ENCODE measurements around the gene ZNF384. TPM values are rescaled to one million over a fixed set of nuclear protein-coding genes. Genes with fewer than 3 reads are reported as not detected.
"Not testable (repeated sequence)": the region's sequence is repeated elsewhere in the genome, so short reads cannot be mapped to it uniquely, and the experiment has no call there.

Gene ZNF384
- total RNA-seq, 1 experiment from 2014 or later: 68.5 TPM

DNA sequence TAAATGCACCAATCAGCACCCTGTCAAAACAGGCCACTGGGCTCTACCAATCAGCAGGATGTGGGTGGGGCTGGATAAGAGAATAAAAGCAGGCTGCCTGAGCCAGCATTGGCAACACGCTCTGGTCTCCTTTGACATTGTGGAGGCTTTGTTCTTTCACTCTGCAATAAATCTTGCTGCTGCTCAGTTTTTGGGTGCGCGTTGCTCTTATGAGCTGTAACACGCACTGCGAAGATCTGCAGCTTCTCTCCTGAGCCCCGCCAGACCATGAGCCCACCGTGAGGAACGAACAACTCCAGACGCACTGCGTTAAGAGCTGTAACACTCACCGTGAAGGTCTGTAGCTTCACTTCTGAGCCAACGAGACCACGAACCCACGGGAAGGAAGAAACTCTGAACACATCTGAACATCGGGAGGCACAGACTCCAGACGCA is 19.8 kb upstream of the ZNF384 start:
- peaks cover 19% of the 10 kb centered on the region for H3K27me3 Mint-ChIP-seq (ENCODE audit: unreplicated experiment)
- intact Hi-C loops (cut with micrococcal nuclease; ENCODE audit: unreplicated experiment): no loop called here
- no peaks in the 10 kb centered on the region for H3K4me1 Mint-ChIP-seq (ENCODE audit: low read depth, unreplicated experiment)
- no TSS peak for BruUV-seq (replicated peaks)
- CTCF ChIA-PET: interaction anchor here (0.6 kb wide), 1 partner anchor 124 kb away, joined by 4 read pairs; no protein-coding TSS in a partner anchor
- H3K27ac Mint-ChIP-seq (ENCODE audit: unreplicated experiment): no peak overlapping the region
- H3K36me3 Mint-ChIP-seq (ENCODE audit: insufficient read depth, unreplicated experiment): no peaks in the 10 kb centered on the region
- TF ChIP-seq, protein P1, sequence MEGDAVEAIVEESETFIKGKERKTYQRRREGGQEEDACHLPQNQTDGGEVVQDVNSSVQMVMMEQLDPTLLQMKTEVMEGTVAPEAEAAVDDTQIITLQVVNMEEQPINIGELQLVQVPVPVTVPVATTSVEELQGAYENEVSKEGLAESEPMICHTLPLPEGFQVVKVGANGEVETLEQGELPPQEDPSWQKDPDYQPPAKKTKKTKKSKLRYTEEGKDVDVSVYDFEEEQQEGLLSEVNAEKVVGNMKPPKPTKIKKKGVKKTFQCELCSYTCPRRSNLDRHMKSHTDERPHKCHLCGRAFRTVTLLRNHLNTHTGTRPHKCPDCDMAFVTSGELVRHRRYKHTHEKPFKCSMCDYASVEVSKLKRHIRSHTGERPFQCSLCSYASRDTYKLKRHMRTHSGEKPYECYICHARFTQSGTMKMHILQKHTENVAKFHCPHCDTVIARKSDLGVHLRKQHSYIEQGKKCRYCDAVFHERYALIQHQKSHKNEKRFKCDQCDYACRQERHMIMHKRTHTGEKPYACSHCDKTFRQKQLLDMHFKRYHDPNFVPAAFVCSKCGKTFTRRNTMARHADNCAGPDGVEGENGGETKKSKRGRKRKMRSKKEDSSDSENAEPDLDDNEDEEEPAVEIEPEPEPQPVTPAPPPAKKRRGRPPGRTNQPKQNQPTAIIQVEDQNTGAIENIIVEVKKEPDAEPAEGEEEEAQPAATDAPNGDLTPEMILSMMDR (IDR thresholded peaks at IDR 0.05; ENCODE audit: unreplicated experiment): no peak
- no peak for DNase-seq
- no peaks in the 10 kb centered on the region for H3K9me3 Mint-ChIP-seq (ENCODE audit: low read depth, unreplicated experiment)
- H3K4me3 Mint-ChIP-seq (ENCODE audit: low read depth, unreplicated experiment): no peak overlapping the region

GRCh38 chr12:6708351-6708750 is 19.2 kb upstream of the ZNF384 start:
- H3K36me3 Mint-ChIP-seq (ENCODE audit: insufficient read depth, unreplicated experiment); BruUV-seq (replicated peaks); DNase-seq; H3K9me3 Mint-ChIP-seq (ENCODE audit: low read depth, unreplicated experiment); H3K4me3 Mint-ChIP-seq (ENCODE audit: low read depth, unreplicated experiment); H3K27ac Mint-ChIP-seq (ENCODE audit: unreplicated experiment); CTCF ChIA-PET; H3K4me1 Mint-ChIP-seq (ENCODE audit: low read depth, unreplicated experiment); intact Hi-C loops (cut with micrococcal nuclease; ENCODE audit: unreplicated experiment): not testable (repeated sequence)
- peaks cover 26% of the 10 kb centered on the region for H3K27me3 Mint-ChIP-seq (ENCODE audit: unreplicated experiment)

DNA sequence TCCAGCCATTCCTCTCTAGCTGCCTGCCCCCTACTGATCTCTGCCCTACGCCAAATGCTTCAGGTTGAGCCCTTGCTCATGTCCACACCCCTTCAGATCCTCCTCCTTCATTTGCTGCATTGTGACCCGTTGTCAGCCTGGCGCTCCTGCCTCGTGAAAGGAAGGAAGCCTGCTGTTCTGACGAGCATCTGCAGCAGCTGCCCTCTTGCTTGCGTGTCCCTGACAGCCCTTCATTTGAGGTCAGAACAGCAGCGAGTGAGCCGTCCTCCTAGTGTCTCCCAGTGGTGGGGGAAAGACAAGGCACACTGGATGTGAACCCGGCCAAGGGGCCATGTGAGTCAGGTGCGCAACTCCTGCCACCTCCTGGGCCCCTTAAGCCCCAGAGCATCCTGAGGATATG is 14.5 kb upstream of the ZNF384 start:
- Mint-ChIP-seq H3K4me3 (ENCODE audit: low read depth, unreplicated experiment) (no peak overlapping the region), H3K36me3 (ENCODE audit: insufficient read depth, unreplicated experiment) (no peaks in the 10 kb centered on the region), H3K9me3 (ENCODE audit: low read depth, unreplicated experiment) (no peaks in the 10 kb centered on the region), H3K4me1 (ENCODE audit: low read depth, unreplicated experiment) (peaks cover 10% of the 10 kb centered on the region), H3K27ac (ENCODE audit: unreplicated experiment) (no peak overlapping the region), H3K27me3 (ENCODE audit: unreplicated experiment) (peaks cover 73% of the 10 kb centered on the region)
- no peak for DNase-seq
- no TSS peak for BruUV-seq (replicated peaks)
- TF ChIP-seq, protein P1 (IDR thresholded peaks at IDR 0.05; ENCODE audit: unreplicated experiment): no peak
- intact Hi-C loops (cut with micrococcal nuclease; ENCODE audit: unreplicated experiment): no loop called here
- CTCF ChIA-PET: no interaction called here

- no peaks in the 10 kb centered on the region for H3K36me3 Mint-ChIP-seq (ENCODE audit: insufficient read depth, unreplicated experiment)
- TF ChIP-seq, protein P1 (IDR thresholded peaks at IDR 0.05; ENCODE audit: unreplicated experiment): no peak
- intact Hi-C loops (cut with micrococcal nuclease; ENCODE audit: unreplicated experiment): no loop called here
- CTCF ChIA-PET: no interaction called here
- no peaks in the 10 kb centered on the region for H3K9me3 Mint-ChIP-seq (ENCODE audit: low read depth, unreplicated experiment)
- peak overlapping the region; percentile 24 for H3K4me3 Mint-ChIP-seq (ENCODE audit: low read depth, unreplicated experiment)
- H3K27me3 Mint-ChIP-seq (ENCODE audit: unreplicated experiment): peaks cover 97% of the 10 kb centered on the region
- peaks cover 10% of the 10 kb centered on the region for H3K4me1 Mint-ChIP-seq (ENCODE audit: low read depth, unreplicated experiment)
- H3K27ac Mint-ChIP-seq (ENCODE audit: unreplicated experiment): no peak overlapping the region
- DNase-seq: no peak
- no TSS peak for BruUV-seq (replicated peaks)
These were observed 12.0 kb upstream of the ZNF384 start for GRCh38 chr12:6701078-6701768.

DNA sequence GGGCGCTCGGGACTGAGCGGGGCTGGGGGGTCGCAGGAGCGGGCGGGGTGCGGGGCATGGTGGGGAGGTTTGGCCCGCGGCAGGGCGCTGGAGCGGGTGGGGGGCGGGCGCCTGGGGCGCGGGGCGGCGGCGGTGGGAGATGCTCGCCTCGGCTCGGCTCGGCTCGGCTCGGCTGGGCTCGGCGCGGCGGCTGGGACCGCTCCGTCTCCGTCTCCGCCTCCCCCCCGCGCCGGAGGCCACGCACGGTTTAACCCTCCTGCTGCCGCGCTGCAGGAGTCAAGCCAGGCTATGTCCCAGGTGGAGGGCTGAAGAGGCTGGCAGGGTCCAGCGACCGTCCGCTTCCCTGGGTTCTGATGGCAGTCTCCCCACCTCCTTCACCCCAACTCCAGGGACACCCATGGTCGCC is 11.5 kb upstream of the ZNF384 start, which contains the start of gene PIANP:
Gene PIANP, minus strand, starts transcription at position 170 of the 406 bp plus-strand sequence. CDS start 2,754 bp downstream, outside the sequence.
- Mint-ChIP-seq H3K36me3 (ENCODE audit: insufficient read depth, unreplicated experiment) (no peaks in the 10 kb centered on the region), H3K27ac (ENCODE audit: unreplicated experiment) (no peak within 1 kb of the TSS), H3K4me1 (ENCODE audit: low read depth, unreplicated experiment) (peaks cover 10% of the 10 kb centered on the region), H3K4me3 (ENCODE audit: low read depth, unreplicated experiment) (peak within 1 kb of the TSS; percentile 24), H3K9me3 (ENCODE audit: low read depth, unreplicated experiment) (no peaks in the 10 kb centered on the region), H3K27me3 (ENCODE audit: unreplicated experiment) (peaks cover 100% of the 10 kb centered on the region)
- intact Hi-C loops (cut with micrococcal nuclease; ENCODE audit: unreplicated experiment): no loop called here
- CTCF ChIA-PET: no interaction called here
- DNase-seq: peak; percentile 42
- TF ChIP-seq, protein P1 (IDR thresholded peaks at IDR 0.05; ENCODE audit: unreplicated experiment): no peak
- no TSS peak for BruUV-seq (replicated peaks)

Measured in Calu3 (cell line).